HCT116 (cell line): Measurements from ENCODE around the gene TMEM60. TPM values are rescaled to one million over a fixed set of nuclear protein-coding genes. Genes with fewer than 3 reads are reported as not detected.

Experiments
- ATAC-seq: fragments of 200-7000 bp; cut with Tn5 transposase; 2 replicates; pipeline ENCODE4 v1.9.1; 2020; ENCODE audit warnings: mild to moderate bottlenecking, moderate library complexity
- BruUV-seq: library from RNA; stranded (reverse); fragments of 400-500 nt; replicated peaks from 2 replicates; lab custom pipeline; 2021; lab: Mats Ljungman, UMichigan
- CTCF ChIA-PET: fragments of 300-600 bp; sonication (Branson Sonifier 250); formaldehyde crosslinking; loops from one replicate; lab custom pipeline; 2021; ENCODE audit warnings: antibody characterized with exemption; lab: Charles Lee
- POLR2A ChIA-PET: fragments of 300-600, 350-600 bp; sonication (Branson Sonifier 250); formaldehyde crosslinking; loops from one replicate; lab custom pipeline; 2021; ENCODE audit warnings: antibody characterized with exemption; lab: Charles Lee
- RAD21 ChIA-PET, 2 experiments: fragments of 300-600 bp; sonication (Branson Sonifier 250); formaldehyde crosslinking; loops; one replicate each; lab custom pipeline; 2023; ENCODE audit warnings: low total read pairs in 2 of 2; ENCODE audit not compliant: uncharacterized antibody in 2 of 2, unreplicated experiment in 2 of 2, low non-redundant PET in 1 of 2; lab: Charles Lee
- DNase-seq: peaks from one replicate; pipeline ENCODE4 v3.0.0-alpha.2; 2010; ENCODE audit warnings: low read depth, low spot score
- H2AFZ ChIP-seq: fragments of 200-600 bp; shearing (Covaris generic), sonication (generic); 2 replicates; pipeline ENCODE4 v1.6.1; 2017; ENCODE audit warnings: low read depth, mixed run types, mixed read lengths, antibody characterized with exemption, low read length; ENCODE audit not compliant: poor library complexity, severe bottlenecking
- H3K27ac ChIP-seq: 2 replicates; pipeline ENCODE4 v1.5.1; 2012; ENCODE audit warnings: low read depth, low read length
- H3K27me3 ChIP-seq: fragments of 200-600 bp; sonication (generic); 2 replicates; pipeline ENCODE4 v1.6.1; 2016; ENCODE audit warnings: mixed run types, low read length, mixed read lengths; ENCODE audit not compliant: insufficient read depth
- H3K36me3 ChIP-seq, 2 experiments: fragments of 200-500 bp in 1 of 2; fragments of 200-600 bp in 1 of 2; sonication (Bioruptor generic) in 1 of 2; sonication (generic) in 1 of 2; 2 replicates each; pipeline versions ENCODE4 v1.5.1 to v1.6.1; 2014 to 2016; ENCODE audit warnings: low read length in 2 of 2, inconsistent platforms in 1 of 2, mixed read lengths in 1 of 2, mixed run types in 1 of 2; ENCODE audit not compliant: insufficient read depth in 2 of 2, control insufficient read depth in 1 of 2
- H3K4me1 ChIP-seq, 2 experiments: fragments of 200-600 bp in 1 of 2; sonication (generic) in 1 of 2; 2 replicates each; pipeline versions ENCODE4 v1.5.1 to v1.6.1; 2012 to 2017; ENCODE audit warnings: low read length in 2 of 2, inconsistent platforms in 1 of 2, mild to moderate bottlenecking in 1 of 2, mixed read lengths in 1 of 2, mixed run types in 1 of 2, moderate library complexity in 1 of 2; ENCODE audit not compliant: insufficient read depth in 2 of 2, control insufficient read depth in 1 of 2
- H3K4me2 ChIP-seq: fragments of 200-600 bp; sonication (generic); 2 replicates; pipeline ENCODE4 v1.6.1; 2017; ENCODE audit warnings: mixed run types, low read length, mixed read lengths
- H3K4me3 ChIP-seq, 2 experiments: fragments of 200-600 bp in 1 of 2; sonication (generic) in 1 of 2; replicated peaks in 1 of 2; 2 replicates each; pipeline ENCODE4 v1.5.1; 2011 to 2016; ENCODE audit warnings: low read length in 2 of 2, control low read depth in 1 of 2, low read depth in 1 of 2, mild to moderate bottlenecking in 1 of 2, mixed read lengths in 1 of 2, mixed run types in 1 of 2
- H3K79me2 ChIP-seq: fragments of 200-600 bp; sonication (generic); 2 replicates; pipeline ENCODE4 v1.6.1; 2017; ENCODE audit warnings: mild to moderate bottlenecking, mixed run types, low read length, moderate library complexity, mixed read lengths; ENCODE audit not compliant: insufficient read depth
- H3K9ac ChIP-seq: fragments of 200-600 bp; sonication (generic); 2 replicates; pipeline ENCODE4 v1.6.1; 2016; ENCODE audit warnings: low read length, mixed read lengths
- H3K9me2 ChIP-seq: fragments of 200-600 bp; sonication (generic), shearing (Covaris generic); 2 replicates; pipeline ENCODE4 v1.6.1; 2017; ENCODE audit warnings: mixed run types, mild to moderate bottlenecking, moderate library complexity; ENCODE audit not compliant: insufficient read depth
- H3K9me3 ChIP-seq, 2 experiments: fragments of 200-500 bp in 1 of 2; fragments of 200-600 bp in 1 of 2; sonication (Bioruptor generic) in 1 of 2; sonication (generic) in 1 of 2; 2 replicates each; pipeline ENCODE4 v1.6.1; 2014 to 2017; ENCODE audit warnings: low read length in 2 of 2, mixed read lengths in 2 of 2, inconsistent platforms in 1 of 2, low read depth in 1 of 2, mild to moderate bottlenecking in 1 of 2, mixed run types in 1 of 2, moderate library complexity in 1 of 2; ENCODE audit not compliant: control insufficient read depth in 1 of 2, insufficient read depth in 1 of 2
- H4K20me1 ChIP-seq: fragments of 200-600 bp; sonication (generic), shearing (Covaris generic); 2 replicates; pipeline ENCODE4 v1.6.1; 2017; ENCODE audit warnings: mixed run types, mild to moderate bottlenecking, moderate library complexity; ENCODE audit not compliant: insufficient read depth
- ATF3 ChIP-seq: IDR thresholded peaks from 2 replicates; pipeline ENCODE4 v1.6.1; 2012
- CEBPB ChIP-seq: IDR thresholded peaks from 2 replicates; pipeline ENCODE4 v1.6.1; 2012; ENCODE audit warnings: low read depth
- EGR1 ChIP-seq: IDR thresholded peaks from 2 replicates; pipeline ENCODE4 v1.6.1; 2012; ENCODE audit warnings: low read depth
- ELF1 ChIP-seq: IDR thresholded peaks from 2 replicates; pipeline ENCODE4 v1.6.1; 2012; ENCODE audit warnings: low read depth, borderline replicate concordance
- EZH2phosphoT487 ChIP-seq: fragments of 200-600 bp; IDR thresholded peaks from 2 replicates; pipeline ENCODE4 v1.6.1; 2018; ENCODE audit warnings: antibody characterized with exemption, borderline replicate concordance
- FOSL1 ChIP-seq: IDR thresholded peaks from 2 replicates; pipeline ENCODE4 v1.6.1; 2012; ENCODE audit warnings: low read depth
- JUND ChIP-seq: IDR thresholded peaks from 2 replicates; pipeline ENCODE4 v1.6.1; 2012
- POLR2A ChIP-seq: IDR thresholded peaks from 2 replicates; pipeline ENCODE4 v1.7.0; 2011; ENCODE audit warnings: borderline replicate concordance; ENCODE audit not compliant: insufficient read depth, insufficient read length; ENCODE audit errors: extremely low read depth
- POLR2AphosphoS5 ChIP-seq: IDR thresholded peaks from 2 replicates; pipeline ENCODE4 v1.6.1; 2011; ENCODE audit warnings: mild to moderate bottlenecking, low read depth, low read length, moderate library complexity
- RAD21 ChIP-seq: IDR thresholded peaks from 2 replicates; pipeline ENCODE4 v1.6.1; 2012; ENCODE audit warnings: low read depth, mild to moderate bottlenecking
- TCF7L2 ChIP-seq: IDR thresholded peaks from 2 replicates; pipeline ENCODE4 v1.7.0; 2011; ENCODE audit warnings: borderline replicate concordance, inconsistent platforms; ENCODE audit not compliant: insufficient read depth, insufficient read length; ENCODE audit errors: extremely low read depth
- YY1 ChIP-seq: IDR thresholded peaks from 2 replicates; pipeline ENCODE4 v1.6.1; 2011; ENCODE audit warnings: low read length, low read depth, moderate library complexity, mild to moderate bottlenecking; ENCODE audit not compliant: insufficient replicate concordance; ENCODE audit errors: extremely low read depth
- ZBTB33 ChIP-seq: IDR thresholded peaks from 2 replicates; pipeline ENCODE4 v1.6.1; 2011; ENCODE audit warnings: mild to moderate bottlenecking, low read length, moderate library complexity; ENCODE audit not compliant: insufficient replicate concordance; ENCODE audit errors: extremely low read depth
- ZFX ChIP-seq: fragments of 450-650 bp; IDR thresholded peaks from 2 replicates; pipeline ENCODE4 v1.6.1; 2017
- ZNF274 ChIP-seq: fragments of 200-500 bp; sonication (Bioruptor generic); IDR thresholded peaks from 2 replicates; pipeline ENCODE4 v1.6.1; 2014; ENCODE audit warnings: mild to moderate bottlenecking, low read depth, low read length, inconsistent platforms
- intact Hi-C: fragments of 100-400 bp; cut with micrococcal nuclease; formaldehyde crosslinking; loops from 2 replicates; pipeline ENCODE4 v1.10.0; 2022
- total RNA-seq: library from RNA; stranded (reverse); gene quantifications from one replicate; pipeline ENCODE4 v1.2.1, GENCODE V29; 2021; ENCODE audit not compliant: unreplicated experiment
- TF ChIP-seq, protein P1 (sequence below): IDR thresholded peaks from 2 replicates; pipeline ENCODE4 v1.6.1; 2012; ENCODE audit warnings: low read depth
- TF ChIP-seq, protein P2 (sequence below), 3 experiments: fragments of 200-600 bp in 1 of 3; sonication (generic) in 1 of 3; IDR thresholded peaks in 2 of 3; conservative IDR thresholded peaks in 1 of 3; 2 replicates each; pipeline ENCODE4 v1.5.1; 2012 to 2017; ENCODE audit warnings: low read depth in 2 of 3, low read length in 2 of 3, antibody characterized with exemption in 1 of 3, borderline replicate concordance in 1 of 3, control low read depth in 1 of 3, mild to moderate bottlenecking in 1 of 3, mixed read lengths in 1 of 3, mixed run types in 1 of 3, moderate library complexity in 1 of 3; ENCODE audit not compliant: insufficient read depth in 1 of 3

TMEM60 gene
- total RNA-seq, 1 experiment from 2014 or later, result 10.3 TPM

DNA sequence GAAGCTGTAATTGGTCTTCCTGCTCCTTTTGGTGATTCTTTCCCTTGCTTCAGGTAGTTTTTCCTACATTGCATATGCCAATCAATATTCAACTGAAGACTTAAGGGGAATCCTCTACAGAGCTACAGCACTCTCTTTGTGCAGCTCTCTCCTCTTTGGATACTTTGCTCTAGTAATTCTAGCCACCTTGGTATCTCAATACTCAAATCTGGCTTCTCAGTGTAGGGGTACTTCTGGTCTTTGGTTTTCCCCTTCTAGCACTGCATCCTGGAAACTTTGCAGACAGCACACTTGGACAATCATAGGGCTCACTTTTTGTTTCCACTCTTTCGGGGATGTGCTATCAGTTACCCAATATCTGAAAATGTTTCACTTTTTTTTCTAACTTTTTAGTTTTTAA lies 10.3 kb upstream of the TMEM60 start:
- 0 out of 4 replicates have a peak, but pooled peaks cover 0 to 3% of the 10 kb centered on the region in 2 experiments for H3K36me3 ChIP-seq
- H3K79me2 ChIP-seq, result peaks cover 70% of the 10 kb centered on the region
- ChIA-PET CTCF (no interaction called here), RAD21 (no interaction called here), POLR2A (no interaction called here)
- no peaks in the 10 kb centered on the region for H3K27me3 ChIP-seq
- no peak overlapping the region for H2AFZ ChIP-seq
- ATAC-seq (no peak), DNase-seq (no peak)
- no peak overlapping the region for H3K4me3 ChIP-seq
- intact Hi-C loops, result no loop called here
- 0 out of 4 replicates have a peak, but pooled peaks cover 4 to 6% of the 10 kb centered on the region in 2 experiments for H3K9me3 ChIP-seq
- TF ChIP-seq POLR2AphosphoS5 (no peak), ZBTB33 (no peak), ZNF274 (no peak), FOSL1 (no peak), TCF7L2 (no peak), ELF1 (no peak), CEBPB (no peak), ZFX (no peak), JUND (no peak), RAD21 (no peak), EGR1 (no peak), POLR2A (no peak), EZH2phosphoT487 (no peak), ATF3 (no peak), YY1 (no peak)
- TF ChIP-seq, protein P1, sequence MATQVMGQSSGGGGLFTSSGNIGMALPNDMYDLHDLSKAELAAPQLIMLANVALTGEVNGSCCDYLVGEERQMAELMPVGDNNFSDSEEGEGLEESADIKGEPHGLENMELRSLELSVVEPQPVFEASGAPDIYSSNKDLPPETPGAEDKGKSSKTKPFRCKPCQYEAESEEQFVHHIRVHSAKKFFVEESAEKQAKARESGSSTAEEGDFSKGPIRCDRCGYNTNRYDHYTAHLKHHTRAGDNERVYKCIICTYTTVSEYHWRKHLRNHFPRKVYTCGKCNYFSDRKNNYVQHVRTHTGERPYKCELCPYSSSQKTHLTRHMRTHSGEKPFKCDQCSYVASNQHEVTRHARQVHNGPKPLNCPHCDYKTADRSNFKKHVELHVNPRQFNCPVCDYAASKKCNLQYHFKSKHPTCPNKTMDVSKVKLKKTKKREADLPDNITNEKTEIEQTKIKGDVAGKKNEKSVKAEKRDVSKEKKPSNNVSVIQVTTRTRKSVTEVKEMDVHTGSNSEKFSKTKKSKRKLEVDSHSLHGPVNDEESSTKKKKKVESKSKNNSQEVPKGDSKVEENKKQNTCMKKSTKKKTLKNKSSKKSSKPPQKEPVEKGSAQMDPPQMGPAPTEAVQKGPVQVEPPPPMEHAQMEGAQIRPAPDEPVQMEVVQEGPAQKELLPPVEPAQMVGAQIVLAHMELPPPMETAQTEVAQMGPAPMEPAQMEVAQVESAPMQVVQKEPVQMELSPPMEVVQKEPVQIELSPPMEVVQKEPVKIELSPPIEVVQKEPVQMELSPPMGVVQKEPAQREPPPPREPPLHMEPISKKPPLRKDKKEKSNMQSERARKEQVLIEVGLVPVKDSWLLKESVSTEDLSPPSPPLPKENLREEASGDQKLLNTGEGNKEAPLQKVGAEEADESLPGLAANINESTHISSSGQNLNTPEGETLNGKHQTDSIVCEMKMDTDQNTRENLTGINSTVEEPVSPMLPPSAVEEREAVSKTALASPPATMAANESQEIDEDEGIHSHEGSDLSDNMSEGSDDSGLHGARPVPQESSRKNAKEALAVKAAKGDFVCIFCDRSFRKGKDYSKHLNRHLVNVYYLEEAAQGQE, result no peak
- TF ChIP-seq, protein P2, sequence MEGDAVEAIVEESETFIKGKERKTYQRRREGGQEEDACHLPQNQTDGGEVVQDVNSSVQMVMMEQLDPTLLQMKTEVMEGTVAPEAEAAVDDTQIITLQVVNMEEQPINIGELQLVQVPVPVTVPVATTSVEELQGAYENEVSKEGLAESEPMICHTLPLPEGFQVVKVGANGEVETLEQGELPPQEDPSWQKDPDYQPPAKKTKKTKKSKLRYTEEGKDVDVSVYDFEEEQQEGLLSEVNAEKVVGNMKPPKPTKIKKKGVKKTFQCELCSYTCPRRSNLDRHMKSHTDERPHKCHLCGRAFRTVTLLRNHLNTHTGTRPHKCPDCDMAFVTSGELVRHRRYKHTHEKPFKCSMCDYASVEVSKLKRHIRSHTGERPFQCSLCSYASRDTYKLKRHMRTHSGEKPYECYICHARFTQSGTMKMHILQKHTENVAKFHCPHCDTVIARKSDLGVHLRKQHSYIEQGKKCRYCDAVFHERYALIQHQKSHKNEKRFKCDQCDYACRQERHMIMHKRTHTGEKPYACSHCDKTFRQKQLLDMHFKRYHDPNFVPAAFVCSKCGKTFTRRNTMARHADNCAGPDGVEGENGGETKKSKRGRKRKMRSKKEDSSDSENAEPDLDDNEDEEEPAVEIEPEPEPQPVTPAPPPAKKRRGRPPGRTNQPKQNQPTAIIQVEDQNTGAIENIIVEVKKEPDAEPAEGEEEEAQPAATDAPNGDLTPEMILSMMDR (IDR thresholded peaks at IDR 0.05 in 2 of 3, conservative IDR thresholded peaks at IDR 0.05 in 1 of 3; ENCODE audit: borderline replicate concordance in 1 of 3, insufficient read depth in 1 of 3, low read depth in 2 of 3, low read length in 2 of 3), result no peak
- no peak overlapping the region for H3K4me2 ChIP-seq
- no TSS peak for BruUV-seq
- no peak overlapping the region for H3K27ac ChIP-seq
- H3K9ac ChIP-seq, result no peak overlapping the region
- peaks cover 0 to 8% of the 10 kb centered on the region in 2 experiments; a peak in 1 of 4 replicates for H3K4me1 ChIP-seq
- H4K20me1 ChIP-seq, result no peaks in the 10 kb centered on the region
- H3K9me2 ChIP-seq, result no peaks in the 10 kb centered on the region
